A549 (cell line): ENCODE measurements around the gene TLE1.

Experiments used
- CHD2 ChIP-seq: fragments of 150-350 bp; IDR thresholded peaks from 2 replicates; pipeline ENCODE4 v1.6.1; 2014; ENCODE audit warnings: low read length; ENCODE audit not compliant: partially characterized antibody
- CTCF ChIP-seq: fragments of >200 bp; sonication (Bioruptor Twin); formaldehyde crosslinking; IDR thresholded peaks from 3 replicates; pipeline ENCODE4 v1.5.1; 2016
- EP300 ChIP-seq, 2 experiments: fragments of >200 bp; sonication (Bioruptor Twin); formaldehyde crosslinking; IDR thresholded peaks; 2 replicates in 1 of 2; 3 replicates in 1 of 2; pipeline ENCODE4 v1.6.1; 2016 to 2017
- ESRRA ChIP-seq: fragments of 150-350 bp; IDR thresholded peaks from 2 replicates; pipeline ENCODE4 v1.6.1; 2014; ENCODE audit warnings: mild to moderate bottlenecking, low read length, borderline replicate concordance
- FOSB ChIP-seq: fragments of 250-450 bp; sonication (Bioruptor Pico); IDR thresholded peaks from 2 replicates; pipeline ENCODE4 v1.5.0; 2020; ENCODE audit warnings: mild to moderate bottlenecking, moderate library complexity
- GATA3 ChIP-seq: IDR thresholded peaks from 2 replicates; pipeline ENCODE4 v1.6.1; 2012; ENCODE audit warnings: borderline replicate concordance
- MAX ChIP-seq: IDR thresholded peaks from 2 replicates; pipeline ENCODE4 v1.6.1; 2012
- POLR2A ChIP-seq: IDR thresholded peaks from 2 replicates; pipeline ENCODE4 v1.6.1; 2012; ENCODE audit warnings: mild to moderate bottlenecking, low read length
- RAD21 ChIP-seq, 2 experiments: fragments of >200 bp in 1 of 2; sonication (Bioruptor Twin) in 1 of 2; formaldehyde crosslinking in 1 of 2; IDR thresholded peaks in 1 of 2; conservative IDR thresholded peaks in 1 of 2; 2 replicates in 1 of 2; 3 replicates in 1 of 2; pipeline ENCODE4 v1.6.1; 2012 to 2018; ENCODE audit warnings: inconsistent platforms in 1 of 2
- RFX5 ChIP-seq: fragments of 450-650 bp; IDR thresholded peaks from 2 replicates; pipeline ENCODE4 v1.7.1; 2014; ENCODE audit warnings: antibody characterized with exemption, mild to moderate bottlenecking, moderate library complexity
- TP53 ChIP-seq: fragments of 250-450 bp; sonication (Bioruptor Pico); IDR thresholded peaks from 2 replicates; pipeline ENCODE4 v1.5.0; 2021; ENCODE audit warnings: mild to moderate bottlenecking, moderate library complexity
- ZFP36 ChIP-seq: fragments of 450-650 bp; IDR thresholded peaks from 2 replicates; pipeline ENCODE4 v1.6.1; 2014; ENCODE audit warnings: borderline replicate concordance; ENCODE audit not compliant: partially characterized antibody

GRCh38 chr9:81631218-81631745 is 58.1 kb downstream of the TLE1 start:
- TF ChIP-seq CTCF: no peak
- TF ChIP-seq EP300 (IDR thresholded peaks at IDR 0.05): no peak
- no peak for TF ChIP-seq GATA3
- TF ChIP-seq ESRRA: no peak
- TF ChIP-seq CHD2: no peak
- no peak for TF ChIP-seq MAX
- TF ChIP-seq POLR2A: no peak
- no peak for TF ChIP-seq FOSB (CRISPR knock-in tag)
- TF ChIP-seq RFX5: no peak
- TF ChIP-seq RAD21 (conservative IDR thresholded peaks at IDR 0.05 in 1 of 2, IDR thresholded peaks at IDR 0.05 in 1 of 2): no peak
- no peak for TF ChIP-seq ZFP36
- TF ChIP-seq TP53 (CRISPR knock-in tag): no peak
